GM19455 (cell line): Measurements from ENCODE around the gene XPNPEP3.

Experiments
- ATAC-seq: cut with Tn5 transposase; IDR thresholded peaks from one replicate; pipeline ENCODE4 v1.9.1; 2021; ENCODE audit not compliant: unreplicated experiment

Gene XPNPEP3

DNA sequence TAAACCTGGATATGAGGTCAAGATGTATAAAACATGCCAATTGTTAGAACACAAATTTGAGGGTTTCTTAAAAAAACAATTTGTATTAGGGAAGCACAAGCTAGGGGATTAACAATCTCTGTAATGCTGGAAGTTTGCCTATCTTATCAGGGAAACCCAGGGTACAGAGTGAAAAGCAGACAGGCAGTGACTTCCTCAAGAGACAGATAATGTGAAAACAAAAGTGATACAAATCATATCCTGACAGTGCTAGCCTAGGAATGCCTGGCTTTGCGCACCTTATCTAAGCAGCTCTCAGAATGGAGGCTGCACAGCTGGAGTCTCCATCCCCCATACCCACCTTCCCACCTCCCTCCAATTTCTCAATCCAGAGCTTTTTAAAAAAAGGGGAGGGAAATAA is 71.7 kb downstream of the XPNPEP3 start:
- no peak for ATAC-seq

DNA sequence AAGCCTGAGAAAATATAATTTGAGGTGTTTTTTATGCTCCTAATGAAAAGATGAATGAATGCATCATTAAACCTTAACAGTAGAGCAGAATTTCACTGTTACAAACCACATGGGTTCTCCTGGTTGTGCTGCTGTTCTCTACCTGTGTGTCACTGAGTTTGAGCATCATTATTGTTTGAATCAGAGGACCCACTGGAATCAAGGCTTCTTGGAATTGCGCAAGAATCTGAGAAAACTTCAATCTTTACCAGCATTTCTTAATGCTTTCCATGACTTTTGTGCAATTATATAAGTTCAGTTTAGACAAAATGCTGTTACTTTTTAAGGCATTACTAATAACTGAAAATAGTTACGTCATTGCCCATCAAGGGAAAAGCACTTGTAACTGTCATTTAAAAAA is 75.4 kb downstream of the XPNPEP3 start:
- ATAC-seq = no peak

DNA sequence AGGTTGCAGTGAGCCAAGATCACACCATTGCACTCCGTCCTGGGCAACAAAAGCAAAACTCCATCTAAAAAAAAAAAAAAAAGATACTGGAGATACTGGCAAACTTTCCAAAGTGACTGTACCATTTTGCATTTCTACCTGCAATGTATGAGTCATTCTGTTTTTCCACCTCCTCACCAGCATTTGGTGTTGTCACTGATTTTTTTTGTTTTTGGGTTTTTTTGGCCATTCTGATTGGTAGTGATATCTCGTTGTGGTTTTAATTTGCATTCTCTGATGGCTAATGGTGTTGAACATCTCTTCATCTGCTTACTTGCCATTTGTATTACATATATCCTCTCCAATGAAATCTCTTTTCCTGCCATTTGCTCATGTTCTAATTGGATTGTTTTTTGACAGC is 82.3 kb downstream of the XPNPEP3 start:
- no peak for ATAC-seq

DNA sequence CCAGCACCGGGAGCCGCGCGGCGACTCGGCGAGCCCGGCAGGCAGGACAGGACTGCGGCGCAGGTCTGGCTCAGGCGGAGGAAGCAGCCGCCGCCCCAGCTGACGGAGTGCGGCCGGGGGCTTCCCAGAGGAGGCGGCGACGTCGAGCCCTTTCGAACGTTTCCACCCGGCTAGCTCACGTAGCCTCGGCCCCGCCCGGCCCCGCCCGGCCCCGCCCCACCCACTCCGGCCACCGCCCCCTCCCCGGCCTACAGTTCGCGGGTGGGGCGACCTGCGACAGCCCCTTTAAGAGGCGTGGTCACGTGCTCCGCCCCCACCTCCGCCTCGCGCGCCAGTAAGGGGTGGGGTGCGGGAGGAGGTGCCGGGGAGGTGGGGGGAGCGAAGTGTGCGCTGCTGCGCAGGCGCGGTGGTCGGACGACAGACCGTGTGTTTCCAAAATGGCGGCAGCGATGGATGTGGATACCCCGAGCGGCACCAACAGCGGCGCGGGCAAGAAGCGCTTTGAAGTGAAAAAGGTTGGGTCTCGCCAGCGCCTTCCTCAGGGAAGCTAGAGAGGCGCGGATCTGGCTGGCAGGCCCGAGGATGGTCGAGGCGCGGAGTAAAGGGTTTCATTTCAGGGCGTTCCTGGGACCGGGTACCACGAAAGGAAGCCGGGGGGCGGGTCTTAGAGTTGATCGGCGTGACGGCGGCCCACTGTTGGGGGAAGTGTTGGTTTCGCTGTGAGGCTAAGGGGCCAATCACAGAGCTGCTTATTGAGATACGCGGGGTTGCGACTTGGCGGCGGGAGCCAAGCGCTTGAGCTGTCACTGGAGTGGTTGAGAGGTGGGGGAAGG is 94.2 kb downstream of the XPNPEP3 start, which contains the start of gene RBX1:
Gene RBX1 (plus strand): TSS at position 417 of the 833 bp plus-strand sequence. CDS start 21 bp downstream, at position 438.
- peak; percentile 70 for ATAC-seq

DNA sequence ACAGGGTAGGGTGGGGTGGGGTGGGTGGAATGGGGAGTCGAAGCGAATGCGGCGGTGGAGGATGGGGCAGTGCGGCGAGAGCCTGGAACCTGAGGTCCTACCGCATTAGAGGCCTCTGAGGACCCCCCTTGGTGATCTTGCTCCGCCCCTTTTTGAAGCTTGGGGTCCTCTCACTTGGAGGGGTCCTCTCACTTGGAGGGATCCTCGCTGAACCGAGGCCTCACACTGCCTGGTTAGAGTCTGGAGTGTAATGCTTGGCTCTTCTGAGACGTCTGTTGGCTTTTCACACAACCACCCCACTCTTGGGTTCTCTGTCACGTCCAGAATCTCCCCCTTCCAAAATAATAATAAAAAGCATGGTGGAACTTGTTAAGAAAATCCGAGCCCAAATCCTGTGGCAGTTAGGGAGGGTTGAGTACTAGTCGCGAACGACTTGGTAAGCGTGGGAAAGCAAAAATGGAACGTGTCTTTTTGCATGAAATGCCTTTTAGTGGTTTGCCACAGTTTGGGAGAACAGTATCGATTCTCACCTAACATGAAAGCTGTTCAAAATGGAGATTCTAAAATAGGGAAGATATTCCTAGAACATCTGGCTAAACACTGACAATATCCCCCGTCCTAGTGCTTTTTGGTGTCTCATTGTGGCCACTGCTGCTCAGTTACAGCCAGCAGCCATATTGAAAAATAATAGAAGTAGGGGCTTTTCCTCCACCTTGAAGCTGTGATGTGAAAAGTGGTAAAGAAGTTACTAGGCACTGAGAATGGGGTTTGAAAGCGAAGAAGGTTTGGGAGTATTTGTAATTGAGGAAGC is 95.1 kb downstream of the XPNPEP3 start:
- no peak for ATAC-seq

DNA sequence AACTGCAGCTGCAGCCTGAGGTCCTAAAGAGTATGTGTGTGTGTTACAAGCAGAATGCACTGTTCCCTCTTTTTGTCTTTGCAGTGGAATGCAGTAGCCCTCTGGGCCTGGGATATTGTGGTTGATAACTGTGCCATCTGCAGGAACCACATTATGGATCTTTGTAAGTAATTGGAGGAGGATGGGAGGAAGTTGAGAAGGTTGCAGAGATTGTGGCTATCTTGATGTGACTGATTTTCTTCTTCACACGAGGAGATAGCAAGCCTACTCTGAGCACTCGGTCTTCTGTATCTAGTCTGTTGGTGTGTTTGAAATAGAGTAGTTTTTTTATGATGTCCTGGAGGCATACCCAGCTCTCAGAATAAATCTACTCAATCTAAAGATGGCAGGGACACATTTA is 96.5 kb downstream of the XPNPEP3 start:
- ATAC-seq = no peak

DNA sequence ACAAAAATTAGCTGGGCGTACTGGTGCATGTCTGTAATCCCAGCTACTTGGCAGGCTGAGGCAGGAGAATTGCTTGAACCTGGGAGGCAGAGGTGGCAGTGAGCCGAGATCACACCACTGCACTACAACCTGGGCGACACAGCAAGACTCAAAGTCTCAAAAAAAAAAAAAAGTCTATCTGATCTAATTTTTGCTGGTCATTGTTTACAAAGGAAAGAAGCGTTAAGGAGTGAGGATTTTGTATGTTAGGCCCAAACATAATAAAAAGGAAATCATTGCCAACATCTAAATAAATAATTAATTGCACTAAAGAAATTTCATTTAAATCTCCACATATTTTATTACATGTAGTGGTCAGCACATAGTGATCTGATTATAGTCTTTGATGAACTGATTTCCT is 97.2 kb downstream of the XPNPEP3 start:
- no peak for ATAC-seq

DNA sequence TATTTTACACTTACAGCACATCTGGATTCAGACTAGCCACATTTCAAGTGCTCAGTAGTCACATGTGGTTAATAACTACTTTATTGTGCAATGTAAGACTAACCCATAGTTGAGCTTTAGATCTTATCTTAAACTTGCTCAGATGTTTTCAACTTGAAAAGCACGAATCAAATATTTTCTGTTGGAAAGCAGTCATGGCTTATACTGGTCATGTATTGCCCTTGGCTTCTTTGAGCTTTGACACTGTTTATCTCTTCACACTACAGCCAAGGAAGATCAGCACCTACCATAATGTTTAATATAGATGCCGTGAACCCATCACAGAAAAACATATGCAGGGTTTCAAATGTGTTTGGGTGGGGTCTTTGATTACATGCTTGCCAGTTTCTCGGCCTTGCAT is 98.6 kb downstream of the XPNPEP3 start:
- ATAC-seq = no peak

DNA sequence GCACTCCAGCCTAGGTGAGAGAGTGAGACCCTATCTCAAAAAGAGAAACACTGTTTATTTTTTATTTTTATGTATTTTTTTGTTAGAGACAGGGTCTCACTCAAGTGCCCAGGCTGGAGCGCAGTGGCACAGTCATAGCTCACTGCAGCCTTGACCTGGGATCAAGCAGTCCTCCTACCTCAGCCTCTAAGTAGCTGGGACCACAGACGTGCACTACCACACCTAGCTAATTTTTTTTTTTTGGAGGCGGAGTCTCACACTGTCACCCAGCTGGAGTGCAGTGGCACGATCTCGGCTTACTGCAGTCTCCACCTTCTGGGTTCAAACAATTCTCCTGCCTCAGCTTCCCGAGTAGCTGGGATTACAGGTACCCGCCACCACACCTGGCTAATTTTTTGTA is 100.7 kb downstream of the XPNPEP3 start:
- no peak for ATAC-seq

DNA sequence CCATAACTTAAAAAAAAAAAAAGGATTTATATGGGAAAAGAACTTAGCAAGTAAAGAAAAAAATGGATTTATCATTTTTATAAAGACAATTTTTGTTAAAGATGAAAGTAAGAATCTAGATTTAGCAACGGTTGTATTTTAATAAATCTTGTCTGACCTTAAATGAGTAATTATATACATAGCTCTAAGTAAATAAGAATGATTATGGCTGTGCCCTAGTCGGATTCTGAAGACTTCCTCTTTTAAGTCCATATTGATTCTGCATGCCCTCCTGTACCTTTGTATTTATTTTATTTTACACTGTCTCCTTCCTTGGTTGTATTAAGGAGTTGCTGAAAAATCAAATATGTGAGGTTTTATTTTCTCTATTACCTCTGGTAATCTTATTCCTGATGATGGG is 101.4 kb downstream of the XPNPEP3 start:
- ATAC-seq = no peak

DNA sequence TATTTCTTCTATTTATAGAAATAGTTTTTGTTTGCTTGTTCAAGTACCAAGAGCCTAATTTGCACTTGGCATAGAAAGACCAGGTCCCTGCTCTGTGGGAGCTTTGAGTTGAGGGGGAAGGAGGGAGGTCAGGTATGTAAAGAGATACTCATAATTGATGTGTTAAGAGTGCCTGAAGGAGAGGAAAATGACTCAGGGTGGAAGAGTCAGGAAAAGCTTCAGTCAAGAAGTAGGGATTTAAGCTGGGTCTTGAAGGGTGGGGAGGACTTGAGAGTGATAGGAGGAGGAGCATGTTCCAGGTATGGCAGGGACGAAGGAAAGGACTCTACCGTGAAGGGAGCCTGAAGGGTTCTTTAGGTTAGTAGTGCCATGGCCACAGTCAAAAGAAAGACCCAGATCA is 103.2 kb downstream of the XPNPEP3 start:
- ATAC-seq = no peak

DNA sequence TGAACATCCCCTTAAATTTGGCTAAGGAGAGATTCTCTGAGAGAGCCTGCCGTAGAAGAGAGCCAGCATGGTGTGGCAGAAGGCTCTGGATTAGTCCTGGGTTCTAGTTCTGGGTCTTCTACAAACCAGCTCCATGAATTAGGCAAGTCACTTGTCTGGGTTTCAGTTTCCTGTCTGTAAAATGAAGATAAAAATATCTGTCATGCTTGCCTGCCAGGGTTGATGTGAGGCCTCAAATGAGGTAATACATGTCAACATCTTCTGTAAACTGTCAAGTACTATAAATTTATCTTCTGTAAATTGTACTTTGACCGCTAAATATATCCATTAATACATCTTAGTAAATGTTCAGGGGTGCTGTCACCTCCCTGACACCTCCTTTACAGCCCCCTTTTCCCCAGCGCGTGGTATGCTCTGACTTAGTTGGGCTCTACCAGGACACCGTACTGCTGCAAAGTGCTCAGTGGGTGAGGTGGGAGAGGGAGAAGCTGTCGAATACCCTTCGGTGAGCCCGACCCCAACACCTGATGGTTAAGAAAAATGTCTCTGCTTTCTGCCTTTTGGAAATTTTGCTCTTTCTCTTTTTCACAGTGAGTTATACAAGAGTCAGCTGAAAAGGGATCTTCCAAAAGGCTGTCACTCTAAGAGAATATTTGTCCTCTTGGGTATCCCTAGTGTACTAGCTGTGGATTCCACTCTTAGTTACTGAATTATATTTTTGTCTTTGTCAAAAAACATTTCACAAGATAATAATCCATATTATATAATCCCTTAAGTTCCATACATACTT is 109.2 kb downstream of the XPNPEP3 start:
- no peak for ATAC-seq

DNA sequence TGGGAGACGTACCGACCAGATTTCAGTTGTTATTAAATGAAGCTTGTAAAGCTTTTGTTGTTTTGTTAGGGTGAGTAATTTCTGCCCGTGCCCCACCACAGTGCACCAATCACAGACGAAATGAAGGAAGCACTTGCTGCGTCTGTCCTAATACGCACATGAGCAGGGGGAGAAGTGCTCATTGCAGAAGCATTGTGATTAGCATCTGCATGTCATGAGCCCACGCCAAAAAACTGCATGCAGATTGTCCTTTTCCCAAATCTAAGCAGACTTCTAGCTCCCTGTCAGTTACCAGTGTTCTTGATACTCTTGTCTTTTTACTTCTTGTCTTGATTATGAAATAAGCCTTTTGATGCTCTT is 109.8 kb downstream of the XPNPEP3 start:
- ATAC-seq = no peak

DNA sequence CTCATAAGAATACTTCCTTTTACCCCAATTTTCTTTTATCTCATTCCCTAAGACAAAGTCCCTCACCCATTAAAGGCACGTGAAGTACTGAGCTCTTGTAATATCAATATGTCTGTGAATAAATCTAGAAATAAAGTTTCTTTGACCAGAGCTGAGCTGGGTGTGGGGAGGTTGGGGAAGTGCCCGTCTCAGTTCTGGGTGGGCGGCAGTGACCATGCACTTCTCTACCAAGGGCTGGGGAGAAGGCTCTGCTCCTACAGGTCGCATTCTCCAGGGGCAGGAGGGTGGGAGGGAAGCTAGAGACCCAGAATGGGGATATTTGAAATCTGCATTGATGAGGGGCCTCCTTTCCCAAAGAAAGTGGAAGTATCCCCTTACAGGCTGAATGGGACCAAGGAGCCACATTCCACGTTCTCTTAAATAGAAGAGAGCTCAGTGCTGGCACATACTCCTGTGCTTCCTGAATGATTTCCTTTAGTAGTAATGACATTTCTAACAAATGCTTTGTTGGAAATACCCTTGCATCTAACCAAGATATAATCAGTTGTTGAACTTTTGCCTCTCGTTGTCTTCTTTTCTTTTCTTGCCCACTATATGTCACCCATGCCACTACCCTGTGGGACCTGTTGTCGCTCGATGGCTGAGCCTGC is 110.3 kb downstream of the XPNPEP3 start:
- no peak for ATAC-seq

DNA sequence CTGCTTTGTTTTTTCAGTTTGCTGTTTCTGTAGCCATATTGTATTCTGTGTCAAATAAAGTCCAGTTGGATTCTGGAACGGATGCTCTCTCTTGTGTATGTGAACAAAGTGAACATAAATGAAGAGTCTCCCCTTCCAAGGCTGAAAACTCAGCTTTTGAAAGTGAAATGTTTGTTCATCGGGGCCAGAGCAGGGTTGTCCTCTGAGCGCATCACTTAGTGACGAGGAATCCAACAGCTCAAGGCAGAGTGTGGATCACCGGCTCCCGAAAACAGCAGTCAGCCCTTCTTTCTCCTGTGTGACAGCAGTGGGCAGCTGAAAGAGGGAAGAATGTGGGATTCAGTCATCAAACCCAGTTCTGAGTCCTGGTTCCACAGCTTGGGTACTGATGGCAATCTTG is 115.6 kb downstream of the XPNPEP3 start:
- no peak for ATAC-seq

DNA sequence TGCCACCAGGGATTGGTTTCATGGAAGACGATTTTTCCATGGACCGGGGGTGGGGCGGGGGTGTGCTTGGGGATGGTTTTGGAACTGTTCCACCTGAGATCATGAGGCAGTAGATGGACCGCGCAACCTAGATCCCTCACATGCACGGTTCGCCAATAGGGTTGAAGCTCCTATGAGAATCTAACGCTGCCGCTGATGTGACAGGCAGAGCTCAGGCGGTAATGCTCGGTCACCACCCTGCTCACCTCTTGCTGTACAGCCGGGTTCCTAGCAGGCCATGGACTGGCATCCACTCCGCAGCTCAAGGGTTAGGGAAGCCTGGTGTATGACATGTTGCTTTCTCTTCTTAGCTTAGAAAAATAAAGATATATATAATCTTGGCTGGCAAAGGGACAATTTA is 116.2 kb downstream of the XPNPEP3 start:
- ATAC-seq = no peak

DNA sequence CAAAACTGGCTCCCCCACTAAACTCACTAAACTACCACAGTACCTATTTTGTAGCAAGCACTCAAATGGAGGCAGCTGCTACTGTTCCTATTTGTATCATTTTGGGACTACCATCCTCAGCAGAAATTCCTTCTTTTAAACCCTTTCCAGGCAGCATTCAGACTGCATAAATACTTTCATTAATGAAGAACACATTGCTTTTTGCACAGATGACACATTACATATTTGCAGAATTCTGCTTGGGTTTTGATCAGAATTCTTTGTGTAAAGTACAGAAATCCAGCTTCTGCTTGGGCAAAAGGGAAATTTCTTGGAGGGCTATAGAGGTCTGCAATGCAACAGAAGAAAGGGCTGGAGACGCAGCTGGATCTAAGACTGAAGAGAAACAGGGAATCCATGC is 118.4 kb downstream of the XPNPEP3 start:
- ATAC-seq = no peak

DNA sequence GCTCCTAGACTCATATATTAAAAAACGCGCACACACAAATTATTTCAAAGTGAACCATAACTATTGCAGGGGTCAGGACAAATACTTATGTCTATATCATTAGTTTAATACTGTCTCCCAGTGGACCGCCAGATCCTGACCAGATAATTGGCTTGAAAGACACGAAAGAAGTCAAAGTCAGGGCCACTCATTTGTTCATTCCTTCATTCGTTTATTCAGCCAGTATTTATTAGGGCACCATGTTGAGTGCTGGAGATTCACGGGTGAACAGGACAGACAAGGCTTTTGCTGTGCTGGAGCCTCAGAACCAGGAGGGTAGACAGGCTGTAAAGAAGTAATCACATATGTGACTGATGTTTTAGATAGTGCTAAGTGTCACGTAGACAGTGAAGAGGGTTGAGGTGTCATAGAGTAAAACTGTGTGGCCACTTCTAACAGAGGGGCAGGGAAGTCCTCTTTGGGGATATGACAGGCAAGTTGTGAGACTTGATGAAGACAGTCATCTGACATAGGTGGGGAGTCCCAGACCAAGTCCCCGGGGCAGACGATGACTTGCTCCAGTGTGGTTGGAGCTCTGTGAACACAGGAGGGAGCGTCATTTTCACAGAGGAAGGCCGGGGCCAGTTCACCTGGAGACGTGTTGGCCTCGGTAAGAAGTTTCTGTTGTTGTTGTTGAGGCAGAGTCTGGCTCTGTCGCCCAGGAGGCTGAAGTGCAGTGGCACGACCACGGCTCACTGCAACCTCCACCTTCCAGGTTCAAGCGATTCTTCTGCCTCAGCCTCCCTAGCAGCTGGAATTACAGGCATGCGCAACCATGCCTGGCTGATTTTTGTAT is 120.1 kb downstream of the XPNPEP3 start:
- ATAC-seq = no peak

DNA sequence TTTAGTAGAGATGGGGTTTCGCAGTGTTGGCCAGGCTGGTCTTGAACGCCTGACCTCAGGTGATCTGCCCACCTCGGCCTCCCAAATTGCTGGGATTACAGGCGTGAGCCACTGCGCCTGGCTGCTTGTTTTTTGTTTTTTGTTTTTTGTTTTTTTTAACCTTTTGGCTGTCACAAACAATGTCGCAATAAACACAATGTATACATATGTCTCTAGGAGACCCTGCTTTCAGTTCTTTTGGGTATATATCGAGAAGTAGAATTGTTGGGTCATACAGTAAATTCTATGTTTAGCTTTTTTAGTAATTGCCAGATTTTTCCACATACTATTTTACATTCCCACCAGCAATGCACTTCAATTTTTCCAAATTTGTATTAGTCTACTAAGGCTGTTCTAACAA is 122.2 kb downstream of the XPNPEP3 start:
- ATAC-seq = no peak

DNA sequence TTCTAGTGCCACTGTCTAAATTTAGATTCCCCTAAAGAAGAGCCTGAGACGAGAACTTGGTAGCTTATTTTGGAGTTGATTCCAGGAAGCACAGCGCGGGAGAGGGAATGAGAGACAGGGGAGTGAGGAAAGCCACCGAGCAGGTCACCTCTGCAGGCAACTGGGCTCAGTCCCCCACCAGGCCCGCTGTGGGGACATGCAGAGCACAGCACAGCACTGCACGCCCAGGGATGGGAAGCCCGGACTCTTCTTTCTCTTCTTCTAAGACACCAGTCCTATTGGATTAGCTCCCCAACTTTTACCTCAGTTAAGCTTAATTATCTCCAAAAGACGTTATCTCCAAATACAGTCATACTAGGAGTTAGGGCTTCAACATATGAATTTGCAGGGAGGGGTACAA is 122.9 kb downstream of the XPNPEP3 start:
- ATAC-seq = no peak
